HCT116 (cell line): ENCODE measurements around the gene VASN.

Source experiments
- CTCF ChIP-seq, 3 experiments: fragments of 200-600 bp in 1 of 3; sonication (generic) in 1 of 3; IDR thresholded peaks in 2 of 3; conservative IDR thresholded peaks in 1 of 3; 2 replicates each; pipeline ENCODE4 v1.5.1; 2012 to 2017; ENCODE audit warnings: low read depth in 2 of 3, low read length in 2 of 3, antibody characterized with exemption in 1 of 3, borderline replicate concordance in 1 of 3, control low read depth in 1 of 3, mild to moderate bottlenecking in 1 of 3, mixed read lengths in 1 of 3, mixed run types in 1 of 3, moderate library complexity in 1 of 3; ENCODE audit not compliant: insufficient read depth in 1 of 3
- ELF1 ChIP-seq: IDR thresholded peaks from 2 replicates; pipeline ENCODE4 v1.6.1; 2012; ENCODE audit warnings: low read depth, borderline replicate concordance
- EZH2 ChIP-seq: fragments of 200-600 bp; sonication (generic); IDR thresholded peaks from 2 replicates; pipeline ENCODE4 v1.6.1; 2017; ENCODE audit warnings: antibody characterized with exemption, mixed run types
- MAX ChIP-seq: IDR thresholded peaks from 2 replicates; pipeline ENCODE4 v1.6.1; 2012
- POLR2A ChIP-seq: IDR thresholded peaks from 2 replicates; pipeline ENCODE4 v1.7.0; 2011; ENCODE audit warnings: borderline replicate concordance; ENCODE audit not compliant: insufficient read depth, insufficient read length; ENCODE audit errors: extremely low read depth
- POLR2AphosphoS5 ChIP-seq: IDR thresholded peaks from 2 replicates; pipeline ENCODE4 v1.6.1; 2011; ENCODE audit warnings: mild to moderate bottlenecking, low read depth, low read length, moderate library complexity
- RAD21 ChIP-seq: IDR thresholded peaks from 2 replicates; pipeline ENCODE4 v1.6.1; 2012; ENCODE audit warnings: low read depth, mild to moderate bottlenecking
- SRF ChIP-seq: IDR thresholded peaks from 2 replicates; pipeline ENCODE4 v1.6.1; 2012; ENCODE audit warnings: low read depth
- ZFX ChIP-seq: fragments of 450-650 bp; IDR thresholded peaks from 2 replicates; pipeline ENCODE4 v1.6.1; 2017
- ZNF274 ChIP-seq: fragments of 200-500 bp; sonication (Bioruptor generic); IDR thresholded peaks from 2 replicates; pipeline ENCODE4 v1.6.1; 2014; ENCODE audit warnings: mild to moderate bottlenecking, low read depth, low read length, inconsistent platforms

- TF ChIP-seq SRF = no peak
- TF ChIP-seq CTCF (IDR thresholded peaks at IDR 0.05 in 2 of 3, conservative IDR thresholded peaks at IDR 0.05 in 1 of 3; ENCODE audit: borderline replicate concordance in 1 of 3, insufficient read depth in 1 of 3, low read depth in 2 of 3, low read length in 2 of 3) = no peak
- TF ChIP-seq POLR2A = no peak
- TF ChIP-seq EZH2 = no peak
- no peak for TF ChIP-seq ZFX
- TF ChIP-seq RAD21 = no peak
- no peak for TF ChIP-seq MAX
- no peak for TF ChIP-seq ZNF274
- TF ChIP-seq POLR2AphosphoS5 = no peak
- no peak for TF ChIP-seq ELF1
Measured at GRCh38 chr16:4322121-4323052, 49.3 kb upstream of the VASN start.
